Hematopoietic multipotent progenitor cell treated with erythropoietin and hydrocortisone succinate and interleukin-3 and kit ligand, for 4 days (in vitro differentiated cells): ENCODE results near the gene GNG12.
"Not testable (repeated sequence)": the region's sequence is repeated elsewhere in the genome, so short reads cannot be mapped to it uniquely, and the experiment has no call there.

ENCODE experiments used
- DNase-seq: peaks from one replicate; pipeline ENCODE4 v3.0.0-alpha.2; 2015

The GNG12 gene

GRCh38 chr1:67749844-67750690 is 83.2 kb downstream of the GNG12 start:
- peak; percentile 75 for DNase-seq

GRCh38 chr1:67749263-67749843 is 83.9 kb downstream of the GNG12 start:
- no peak for DNase-seq

- DNase-seq = peak; percentile 62
Observed at GRCh38 chr1:67748630-67749029, 84.6 kb downstream of the GNG12 start.

GRCh38 chr1:67747671-67748546 is 85.4 kb downstream of the GNG12 start:
- DNase-seq = peak; percentile 57

GRCh38 chr1:67745875-67746698 is 87.2 kb downstream of the GNG12 start:
- DNase-seq = peak; percentile 48

GRCh38 chr1:67743072-67743725 is 90.1 kb downstream of the GNG12 start:
- DNase-seq = no peak

GRCh38 chr1:67741736-67742135 is 91.5 kb downstream of the GNG12 start:
- DNase-seq = no peak

- peak; percentile 29 for DNase-seq
Observed at GRCh38 chr1:67741121-67741520, 92.1 kb downstream of the GNG12 start.

- peak; percentile 28 for DNase-seq
Observed at GRCh38 chr1:67740543-67740942, 92.7 kb downstream of the GNG12 start.

- DNase-seq = no peak
Observed at GRCh38 chr1:67739361-67739760, 93.9 kb downstream of the GNG12 start.

GRCh38 chr1:67738401-67738800 is 94.9 kb downstream of the GNG12 start:
- DNase-seq = no peak

- DNase-seq = no peak
Observed at GRCh38 chr1:67737875-67738274, 95.4 kb downstream of the GNG12 start.

GRCh38 chr1:67736750-67737149 is 96.5 kb downstream of the GNG12 start:
- DNase-seq = no peak

- DNase-seq = peak; percentile 69
Observed at GRCh38 chr1:67735806-67736627, 97.2 kb downstream of the GNG12 start.

- peak; percentile 41 for DNase-seq
Observed at GRCh38 chr1:67735206-67735605, 98.1 kb downstream of the GNG12 start.

GRCh38 chr1:67734323-67734690 is 99.0 kb downstream of the GNG12 start:
- no peak for DNase-seq

GRCh38 chr1:67733681-67734322 is 99.5 kb downstream of the GNG12 start:
- DNase-seq = peak; percentile 96

GRCh38 chr1:67732750-67733151 is 100.5 kb downstream of the GNG12 start:
- DNase-seq = peak; percentile 85

GRCh38 chr1:67731322-67731721 is 101.9 kb downstream of the GNG12 start:
- DNase-seq = no peak

- DNase-seq = not testable (repeated sequence)
Observed at GRCh38 chr1:67730312-67730711, 103.0 kb downstream of the GNG12 start.

GRCh38 chr1:67729872-67730271 is 103.4 kb downstream of the GNG12 start:
- DNase-seq = no peak
